SKM-1 treated with dmso at 0.1 percent for 144 hours (cell line): ENCODE results near the gene CYTL1.

Experiments used
- DNase-seq: peaks from one replicate; lab custom pipeline; 2025; ENCODE audit not compliant: unreplicated experiment; lab: John Stamatoyannopoulos, UW

The CYTL1 gene

DNA sequence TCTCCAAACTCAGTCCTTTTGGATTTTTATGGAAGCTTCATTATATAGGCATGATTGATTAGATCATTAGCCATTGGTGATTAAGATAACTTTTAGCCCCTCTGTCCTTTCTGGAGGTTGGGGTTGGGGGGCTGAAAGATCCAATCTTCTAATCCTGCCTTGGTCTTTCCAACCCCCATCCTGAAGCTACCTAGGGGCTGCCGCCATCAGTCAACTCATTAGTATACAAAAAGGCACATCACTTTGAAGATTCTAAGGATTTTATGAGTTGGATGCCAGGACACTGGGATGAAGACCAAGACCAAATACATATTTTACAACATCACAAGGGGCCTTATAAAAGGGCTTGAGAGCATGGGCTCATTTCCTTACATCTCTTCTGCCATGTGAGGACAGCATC is 47.5 kb downstream of the CYTL1 start:
- DNase-seq, result no peak

DNA sequence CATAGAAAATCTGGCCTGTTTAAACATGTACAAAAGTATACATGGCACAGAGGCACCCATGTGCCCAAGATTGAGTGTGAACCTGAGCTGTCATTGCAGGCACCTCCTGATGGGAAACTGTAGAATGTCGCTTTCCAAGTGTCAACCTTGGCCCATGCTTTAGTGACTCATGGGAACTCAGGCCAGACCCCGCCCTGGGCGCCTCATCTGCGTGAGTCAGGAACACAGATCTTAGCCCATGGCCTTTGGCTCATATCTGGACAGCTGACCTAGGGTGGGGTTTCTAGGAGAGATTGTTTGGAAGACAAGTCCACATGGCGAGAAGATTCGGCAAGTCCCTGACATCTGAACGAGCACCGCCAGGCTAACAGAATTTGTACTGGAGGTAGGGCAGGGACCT is 50.0 kb downstream of the CYTL1 start:
- no peak for DNase-seq

DNA sequence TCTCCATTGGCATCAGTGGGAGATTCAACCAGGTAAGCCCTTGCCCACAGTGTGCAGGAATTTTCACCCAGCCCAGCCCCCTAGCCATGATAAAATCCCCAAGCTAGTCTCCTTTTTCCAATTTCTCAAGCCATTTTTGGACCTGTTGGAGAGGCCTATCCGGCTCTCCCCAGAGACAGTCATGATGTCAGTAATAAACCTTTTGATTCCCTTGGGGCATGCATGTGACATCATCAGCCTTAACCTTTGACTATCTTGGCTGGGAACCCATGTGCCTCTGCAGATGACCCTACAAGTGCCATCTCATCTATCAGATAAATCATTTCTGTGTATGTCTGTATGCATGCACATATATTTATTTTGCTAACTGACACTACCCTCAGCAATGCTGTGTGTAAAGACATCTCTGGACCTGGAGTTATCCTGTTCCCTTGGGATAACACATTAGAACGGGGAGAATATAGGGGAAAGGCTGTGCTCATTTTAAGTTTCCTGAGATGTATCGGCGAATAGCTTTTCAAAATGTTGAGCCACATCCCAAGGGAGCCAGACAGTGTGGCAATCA is 51.0 kb downstream of the CYTL1 start:
- no peak for DNase-seq
